AG09309 (cell line): ENCODE measurements around the gene NRF1.

Source experiments
- DNase-seq: peaks from one replicate; pipeline ENCODE4 v3.0.0-alpha.2; 2010; ENCODE audit warnings: low read depth
- H3K4me3 ChIP-seq: 2 replicates; pipeline ENCODE4 v1.5.1; 2011; ENCODE audit warnings: mild to moderate bottlenecking, low read depth, low read length, moderate library complexity; ENCODE audit not compliant: control insufficient read depth
- CTCF ChIP-seq: IDR thresholded peaks from 2 replicates; pipeline ENCODE4 v1.5.1; 2011; ENCODE audit warnings: mild to moderate bottlenecking, low read depth, low read length, inconsistent platforms; ENCODE audit not compliant: insufficient read depth, control insufficient read depth; ENCODE audit errors: missing control alignments

NRF1 gene

GRCh38 chr7:129751916-129752315, 140.4 kb downstream of the NRF1 start:
- DNase-seq, result no peak
- no peak overlapping the region for H3K4me3 ChIP-seq
- no peak for TF ChIP-seq CTCF

- TF ChIP-seq CTCF, result no peak
- DNase-seq, result no peak
- H3K4me3 ChIP-seq, result no peak overlapping the region
These were observed 141.2 kb downstream of the NRF1 start for GRCh38 chr7:129752760-129753159.

- H3K4me3 ChIP-seq, result no peak overlapping the region
- no peak for DNase-seq
- no peak for TF ChIP-seq CTCF
These were observed 142.9 kb downstream of the NRF1 start for GRCh38 chr7:129754406-129754805.

- no peak overlapping the region for H3K4me3 ChIP-seq
- no peak for DNase-seq
These were observed 146.5 kb downstream of the NRF1 start for GRCh38 chr7:129757991-129758390.

GRCh38 chr7:129762387-129762969, 151.0 kb downstream of the NRF1 start:
- DNase-seq, result no peak
- no peak for TF ChIP-seq CTCF

More at GRCh38 chr7:129757991-129758390, 146.5 kb downstream of the NRF1 start:
- no peak for TF ChIP-seq CTCF

GRCh38 chr7:129764247-129765084, 152.9 kb downstream of the NRF1 start:
- H3K4me3 ChIP-seq, result no peak overlapping the region
- DNase-seq, result no peak
- TF ChIP-seq CTCF, result no peak

More at GRCh38 chr7:129762387-129762969, 151.0 kb downstream of the NRF1 start:
- H3K4me3 ChIP-seq, result no peak overlapping the region

GRCh38 chr7:129765352-129765751, 153.8 kb downstream of the NRF1 start:
- no peak for TF ChIP-seq CTCF
- no peak for DNase-seq
- H3K4me3 ChIP-seq, result no peak overlapping the region
